GM19351 (cell line): ENCODE data around the gene IL4I1.

ENCODE experiments used
- ATAC-seq: cut with Tn5 transposase; IDR thresholded peaks from one replicate; pipeline ENCODE4 v1.9.1; 2021; ENCODE audit warnings: mild to moderate bottlenecking, moderate library complexity; ENCODE audit not compliant: unreplicated experiment

The IL4I1 gene

DNA sequence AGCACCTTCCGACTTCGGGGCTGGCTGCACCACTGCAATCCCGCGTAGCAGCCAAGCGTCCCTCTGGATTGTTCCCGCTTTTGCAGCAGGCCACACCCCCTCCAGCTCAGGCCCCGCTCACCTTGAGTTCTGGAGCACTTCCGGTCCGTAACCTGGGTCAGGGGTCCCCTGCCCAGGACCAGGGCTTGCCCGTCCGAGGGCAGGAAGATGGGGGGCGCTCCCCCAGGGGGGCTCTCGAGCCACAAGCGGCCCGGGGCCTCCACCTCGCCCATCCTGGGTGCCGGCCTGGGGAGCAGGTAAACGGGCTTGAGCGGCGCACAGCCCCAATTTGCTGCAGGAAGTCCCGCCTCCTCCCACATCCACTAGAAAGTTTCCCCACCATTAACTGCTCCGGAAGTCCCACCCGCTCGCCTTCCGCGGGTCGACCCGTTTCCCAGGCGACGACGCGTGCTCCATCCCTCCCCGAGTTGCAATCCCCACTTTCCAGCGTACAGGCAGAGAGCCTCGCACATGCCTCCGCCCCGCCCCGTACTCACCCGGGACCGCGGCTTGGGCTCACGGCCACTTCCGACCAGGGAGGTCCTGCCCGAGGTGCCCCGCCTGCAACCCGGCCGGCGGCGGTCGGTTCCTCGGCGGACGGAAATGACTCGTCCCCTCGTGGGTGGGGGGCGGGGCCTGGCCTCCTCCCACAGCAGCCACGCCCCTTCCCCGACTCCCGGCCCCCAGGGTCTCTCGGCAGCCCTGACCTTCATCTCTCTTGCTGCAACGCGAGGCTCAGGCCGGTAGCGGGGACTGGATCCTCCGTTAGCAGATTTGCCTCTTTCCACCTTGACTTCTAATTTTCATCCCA, 29.5 kb downstream of the IL4I1 start, which contains the start of gene PNKP:
TSS of gene PNKP (minus strand) at position 644 of the 850 bp plus-strand sequence. CDS start at position 272, 372 bp downstream.
- ATAC-seq = peak; percentile 36

DNA sequence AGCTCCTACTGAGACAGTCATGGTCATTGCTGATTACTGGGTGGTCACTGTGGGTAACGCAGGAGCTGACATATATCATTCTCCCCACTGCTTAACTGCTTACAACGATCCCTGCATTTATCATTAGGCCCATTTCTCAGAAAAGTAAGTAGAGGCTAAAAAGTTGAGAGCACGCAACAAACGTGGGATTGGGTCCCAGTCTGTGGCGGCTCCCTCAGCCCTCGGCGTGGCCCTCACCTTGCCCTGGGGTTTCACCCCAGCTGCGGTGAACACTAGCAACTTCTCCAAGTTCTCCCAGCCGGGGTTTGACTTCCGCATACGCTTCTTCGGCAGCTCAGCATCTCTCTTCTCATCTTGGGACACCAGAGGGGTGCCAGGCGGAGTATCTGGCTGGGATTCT, 31.8 kb downstream of the IL4I1 start:
- no peak for ATAC-seq

DNA sequence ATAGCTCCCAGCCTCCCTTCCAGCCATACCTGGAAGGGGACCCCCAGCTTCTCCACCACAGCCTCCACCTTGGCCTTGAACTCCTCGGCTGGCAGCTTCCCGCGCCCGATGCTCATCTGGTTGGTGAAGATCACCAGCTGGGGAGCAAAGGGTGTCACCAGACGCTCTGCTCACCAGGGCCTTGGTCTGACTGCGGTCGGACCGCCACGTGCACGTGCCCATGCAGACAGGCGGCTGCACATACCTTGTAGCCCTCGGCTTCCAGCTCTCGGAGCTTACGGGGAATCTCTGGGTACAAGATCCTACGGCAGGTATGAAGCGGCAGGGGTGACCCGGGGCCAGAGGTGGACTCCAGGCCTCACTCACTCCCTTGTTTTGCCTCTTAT, 32.8 kb downstream of the IL4I1 start:
- ATAC-seq = no peak

DNA sequence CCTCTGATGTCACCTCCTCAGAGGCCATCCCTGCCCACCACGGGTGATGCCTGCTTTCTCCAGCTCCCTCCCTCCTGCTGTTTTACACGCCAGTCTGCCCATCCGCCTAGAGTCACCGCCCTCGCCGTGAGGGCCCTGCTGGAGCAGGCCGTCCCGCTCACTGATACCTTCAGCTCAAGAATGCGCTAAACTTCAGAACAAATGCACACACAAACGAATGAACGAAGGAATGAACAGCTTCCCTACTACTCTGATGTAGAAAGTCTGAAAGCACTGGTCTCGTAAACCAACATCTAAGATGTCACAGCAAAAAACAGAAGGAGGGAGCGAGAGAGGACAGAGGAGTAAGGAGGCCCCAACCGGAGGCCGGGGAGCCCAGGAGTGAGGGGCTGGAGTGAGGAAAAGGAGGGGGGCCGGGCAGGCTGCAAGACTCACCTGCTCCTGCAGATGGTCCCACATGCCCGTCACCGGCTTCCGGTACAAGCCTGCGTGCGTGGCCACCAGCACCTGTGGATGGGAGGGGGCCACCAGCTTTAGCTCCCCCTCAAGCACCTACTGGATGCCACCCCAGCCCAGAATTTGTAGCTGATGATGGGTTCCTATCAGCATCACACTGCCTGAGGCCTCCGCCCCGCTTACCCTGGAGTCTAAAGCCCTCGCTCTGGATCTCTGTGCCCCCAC, 33.3 kb downstream of the IL4I1 start:
- no peak for ATAC-seq

GRCh38 chr19:49862391-49863253, 34.1 kb downstream of the IL4I1 start:
- ATAC-seq = no peak

GRCh38 chr19:49861541-49862378, 34.9 kb downstream of the IL4I1 start:
- ATAC-seq = no peak

- ATAC-seq = no peak
Measured at GRCh38 chr19:49861107-49861506, 35.6 kb downstream of the IL4I1 start.

DNA sequence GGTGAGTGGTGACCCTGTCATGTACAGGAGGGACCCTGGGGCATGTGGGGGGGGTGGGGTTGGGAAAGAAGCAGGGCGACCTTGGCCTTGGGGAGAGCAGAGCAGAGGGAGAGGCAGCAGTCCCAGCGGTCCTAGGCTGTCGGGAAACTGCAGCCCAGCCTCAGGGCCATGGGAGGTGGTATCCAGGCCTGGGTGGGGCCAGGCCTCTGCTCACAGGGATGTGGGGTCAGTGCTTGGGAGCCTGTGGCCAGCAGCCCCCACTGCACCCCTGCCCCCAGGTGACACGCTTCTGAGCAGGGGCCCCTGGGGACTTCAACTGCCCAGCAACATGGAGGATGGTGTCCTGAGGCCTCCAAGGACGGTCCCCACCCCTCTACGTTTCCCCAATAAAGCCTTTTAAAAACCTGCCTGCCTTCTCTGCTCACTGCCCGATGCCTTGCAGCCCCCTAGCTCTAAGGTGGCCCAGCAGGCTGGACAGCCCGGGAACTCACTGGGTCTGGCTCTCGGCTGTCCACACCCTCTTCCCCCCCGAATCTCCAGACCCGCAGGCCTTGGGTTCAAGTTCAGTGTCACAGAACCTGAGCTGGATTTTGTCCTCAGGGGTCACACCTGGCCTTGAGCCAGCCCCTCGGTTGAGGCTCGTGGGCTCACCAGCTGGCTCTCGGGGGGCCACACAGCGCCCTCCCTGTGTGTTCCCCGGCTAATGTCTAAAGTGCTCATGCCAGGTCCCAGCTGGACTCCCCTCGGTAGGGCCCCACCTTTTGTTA, 36.2 kb downstream of the IL4I1 start:
- ATAC-seq = no peak

DNA sequence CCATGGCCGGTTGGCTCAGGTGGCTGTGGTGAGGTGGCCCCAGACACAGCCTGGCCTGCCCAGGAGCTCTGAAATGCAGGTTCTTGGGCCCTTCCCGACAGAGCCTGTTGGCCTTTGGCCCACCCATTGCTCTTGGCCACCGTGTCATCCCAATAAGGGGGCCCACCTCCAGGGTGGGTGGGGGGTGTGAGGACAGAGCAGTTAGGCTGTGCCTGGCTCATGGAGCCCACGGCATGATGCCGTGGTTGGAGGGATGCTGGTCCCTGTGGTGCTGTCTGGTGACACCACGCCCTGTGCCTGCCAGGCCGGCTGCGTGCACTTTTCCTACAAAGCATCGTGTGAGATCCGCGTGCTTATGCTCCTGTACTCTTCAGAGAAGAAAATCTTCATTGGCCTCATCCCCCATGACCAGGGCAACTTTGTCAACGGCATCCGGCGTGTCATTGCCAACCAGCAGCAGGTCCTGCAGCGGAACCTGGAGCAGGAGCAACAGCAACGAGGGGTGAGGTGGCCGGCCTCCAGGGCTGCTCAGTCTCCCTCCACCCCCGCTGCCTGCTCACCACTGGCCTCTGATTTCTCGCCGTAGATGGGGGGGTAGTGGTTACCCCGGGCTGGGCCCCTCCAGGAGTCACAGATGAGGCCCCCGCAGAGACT, 36.9 kb downstream of the IL4I1 start:
- no peak for ATAC-seq

DNA sequence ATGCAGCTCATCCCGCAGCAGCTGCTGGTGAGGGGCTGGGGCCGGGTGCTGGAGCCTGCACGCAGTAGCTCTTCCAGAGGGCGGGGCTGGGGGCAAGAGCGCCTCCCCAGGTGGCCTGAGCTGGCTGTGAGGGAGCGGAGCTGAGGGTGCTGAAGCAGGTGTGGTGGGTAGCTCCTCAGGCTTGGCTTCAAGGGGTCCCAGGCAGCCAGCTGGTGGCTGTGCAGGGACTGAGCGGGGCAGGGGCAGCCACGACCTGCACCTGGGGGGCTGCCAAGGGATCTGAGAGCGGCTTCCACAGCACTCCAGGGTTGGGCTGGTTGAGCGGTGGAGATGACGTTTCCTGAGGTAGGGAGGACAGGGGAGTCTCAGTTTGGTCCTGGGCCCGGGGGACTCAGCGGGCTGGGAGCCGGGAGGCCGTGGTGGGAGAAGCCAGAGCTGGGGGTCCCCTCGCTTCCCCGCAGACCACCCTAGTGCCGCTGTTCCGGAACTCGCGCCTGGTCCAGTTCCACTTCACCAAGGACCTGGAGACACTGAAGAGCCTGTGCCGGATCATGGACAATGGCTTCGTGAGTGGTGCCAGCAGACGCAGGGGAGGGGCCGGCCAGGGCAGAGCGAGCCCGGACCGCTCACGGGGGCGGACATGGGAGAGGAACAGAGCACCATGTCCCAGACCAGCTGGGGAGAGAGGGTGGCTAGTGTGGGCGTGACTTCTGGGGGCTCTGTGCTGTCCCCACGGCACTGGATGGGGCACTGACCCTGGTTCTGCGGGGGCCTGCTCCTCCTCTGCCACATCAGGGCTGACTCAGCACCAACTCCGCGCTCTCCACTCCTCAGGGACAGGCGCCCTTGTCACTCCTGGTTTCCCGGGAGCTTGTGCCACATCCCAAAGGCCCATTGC, 38.4 kb downstream of the IL4I1 start:
- no peak for ATAC-seq

GRCh38 chr19:49857838-49858087, 38.9 kb downstream of the IL4I1 start:
- ATAC-seq = no peak

DNA sequence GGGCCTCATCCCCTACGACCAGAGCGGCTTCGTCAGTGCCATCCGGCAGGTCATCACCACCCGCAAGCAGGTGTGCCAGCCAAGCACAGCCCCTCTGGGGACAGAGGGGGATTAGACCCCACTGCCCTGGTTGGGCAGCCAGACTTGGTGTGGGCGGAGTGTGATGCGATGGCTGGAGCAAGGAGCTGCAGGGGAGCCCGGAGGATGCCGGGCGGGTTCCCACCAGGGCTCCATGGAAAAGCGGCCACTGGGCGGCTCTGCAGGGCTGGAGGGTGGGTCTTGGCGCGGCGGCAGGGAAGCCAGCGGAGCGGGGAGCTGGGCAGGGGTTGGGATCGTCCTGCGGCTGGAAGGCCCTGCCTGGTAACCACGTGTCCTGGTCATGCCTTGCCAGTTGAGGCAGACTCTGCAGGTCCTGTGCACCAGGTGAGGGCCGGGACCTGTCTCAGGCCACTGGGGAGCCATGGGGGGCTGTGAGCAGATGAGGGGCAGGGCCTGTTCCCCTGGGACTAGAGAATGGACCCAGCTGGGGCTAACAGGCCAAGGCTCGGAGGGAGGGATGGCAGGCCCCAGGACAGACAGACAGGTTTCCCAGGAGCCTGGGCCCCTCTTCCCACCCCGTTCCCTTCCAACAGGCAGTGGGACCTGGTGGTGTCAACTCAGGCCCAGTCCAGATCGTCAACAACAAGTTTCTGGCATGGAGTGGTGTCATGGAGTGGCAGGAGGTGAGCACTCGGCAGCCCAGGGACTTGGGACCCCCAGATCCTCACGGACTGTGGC, 39.4 kb downstream of the IL4I1 start:
- no peak for ATAC-seq

GRCh38 chr19:49856574-49857021, 40.1 kb downstream of the IL4I1 start:
- ATAC-seq = no peak

DNA sequence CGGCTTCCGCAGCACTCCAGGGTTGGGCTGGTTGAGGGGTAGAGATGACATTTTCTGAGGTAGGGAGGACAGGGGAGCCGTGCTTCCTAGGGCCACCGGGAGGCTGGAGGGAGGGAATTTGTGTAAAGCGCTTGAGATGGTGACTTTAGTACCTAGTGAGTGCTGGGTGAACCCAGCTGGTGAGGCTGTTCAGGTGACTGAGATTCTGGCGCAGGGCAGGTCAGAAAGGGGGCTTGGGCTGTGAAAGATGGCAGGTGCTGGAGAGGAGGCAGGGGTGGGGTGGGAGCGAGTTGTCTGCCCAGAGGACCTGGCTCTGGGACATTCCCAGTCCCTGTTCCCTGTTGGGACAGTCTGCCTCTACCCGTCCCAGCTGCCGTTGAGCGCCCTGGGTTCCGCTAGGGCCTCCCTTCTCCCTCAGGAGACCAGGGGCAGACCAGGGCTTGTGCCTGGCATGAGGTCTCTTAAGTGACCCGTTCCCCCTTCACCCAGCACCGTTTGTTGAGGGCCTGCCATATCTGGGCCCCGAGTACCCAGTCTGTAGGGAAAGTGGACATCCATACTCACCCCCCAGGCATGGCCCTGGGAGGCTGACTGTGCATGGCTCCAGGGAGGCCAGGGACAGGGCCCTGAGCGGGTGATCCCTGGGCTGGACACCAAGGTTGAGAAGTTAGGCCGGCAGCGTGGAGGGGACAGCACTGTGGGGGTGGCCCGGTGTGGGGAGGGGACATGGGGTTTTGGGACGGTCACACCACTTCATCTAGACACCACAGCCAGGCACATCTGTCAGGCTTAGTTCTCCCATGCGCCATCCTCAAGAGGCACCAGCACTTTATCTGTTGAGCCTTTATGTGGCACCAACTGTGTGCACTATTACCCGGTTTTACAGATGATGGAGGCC, 40.8 kb downstream of the IL4I1 start:
- no peak for ATAC-seq

- no peak for ATAC-seq
Measured at GRCh38 chr19:49855277-49855675, 41.4 kb downstream of the IL4I1 start.

- no peak for ATAC-seq
Measured at GRCh38 chr19:49854378-49855263, 42.1 kb downstream of the IL4I1 start.
